ENCODE data around the gene EBI3. TPM values are rescaled to one million over a fixed set of nuclear protein-coding genes. Genes with fewer than 3 reads are reported as not detected.

EBI3 gene
- total RNA-seq, 1 experiment from 2014 or later, result 1.4 TPM

GRCh38 chr19:4213116-4213515 is 16.2 kb upstream of the EBI3 start:
- Histone ChIP-seq H3K23ac (ENCODE audit: insufficient read length, low read depth, low read length) (no peak overlapping the region), H4K5ac (ENCODE audit: insufficient read length, low read depth, low read length) (no peak overlapping the region), H3K9me3 (ENCODE audit: control insufficient read depth, low read depth, low read length) (no peaks in the 10 kb centered on the region), H2AFZ (ENCODE audit: low read length) (no peak overlapping the region), H3K14ac (ENCODE audit: insufficient read depth, low read length) (no peak overlapping the region), H3K18ac (ENCODE audit: insufficient read length, low read depth, low read length) (no peak overlapping the region), H2BK20ac (ENCODE audit: low read depth, low read length, poor library complexity, severe bottlenecking) (no peak overlapping the region), H3K79me1 (ENCODE audit: insufficient read depth, low read depth, low read length, poor library complexity, severe bottlenecking) (no peaks in the 10 kb centered on the region), H3K56ac (ENCODE audit: insufficient read length, low read depth, low read length) (no peak overlapping the region), H3K4me1 (ENCODE audit: insufficient read depth, low read length) (no peaks in the 10 kb centered on the region), H4K91ac (ENCODE audit: insufficient read length, low read depth, low read length) (no peak overlapping the region), H3K4me2 (ENCODE audit: insufficient read depth, insufficient read length, low read length) (no peak overlapping the region), H3T11ph (ENCODE audit: low read length) (no peak overlapping the region), H2BK120ac (ENCODE audit: low read depth, low read length, poor library complexity, severe bottlenecking) (no peak overlapping the region), H3K9ac (ENCODE audit: extremely low read depth, insufficient read length, low read length) (no peak overlapping the region), H2AK5ac (ENCODE audit: insufficient read length, low read length) (no peak overlapping the region), H3K23me2 (ENCODE audit: insufficient read length, low read depth, low read length, poor library complexity, severe bottlenecking) (no peaks in the 10 kb centered on the region), H4K20me1 (ENCODE audit: control insufficient read depth, insufficient read depth, insufficient read length) (no peaks in the 10 kb centered on the region), H4K8ac (replicated peaks; ENCODE audit: insufficient read length, low read depth, low read length) (no peak overlapping the region), H3K27ac (ENCODE audit: insufficient read length, low read depth, low read length) (no peak overlapping the region), H2BK12ac (ENCODE audit: insufficient read length, low read depth, low read length) (no peak overlapping the region), H2BK15ac (ENCODE audit: low read depth, low read length) (no peak overlapping the region), H3K27me3 (ENCODE audit: insufficient read depth, low read length) (no peaks in the 10 kb centered on the region), H3K4ac (ENCODE audit: low read depth, low read length) (no peak overlapping the region), H3K79me2 (ENCODE audit: insufficient read depth, low read length) (no peaks in the 10 kb centered on the region), H2BK5ac (ENCODE audit: insufficient read length, low read length) (no peak overlapping the region)
- Mint-ChIP-seq H3K36me3 (ENCODE audit: insufficient read depth in 1 of 3, low read depth in 3 of 3) (peaks cover 0 to 10% (median 9%) of the 10 kb centered on the region in 3 experiments; a peak in 4 of 7 replicates), H3K27me3 (ENCODE audit: low read depth) (peaks cover 14% of the 10 kb centered on the region), H3K9me3 (peaks cover 0 to 8% of the 10 kb centered on the region in 2 experiments; a peak in 2 of 5 replicates), H3K4me1 (peaks cover 4 to 8% of the 10 kb centered on the region in 2 experiments), H3K27ac (no peak overlapping the region), H3K4me3 (no peak overlapping the region)
- no peak for DNase-seq
- WGBS (ENCODE audit: extremely low coverage, insufficient read length, low lambda C conversion rate), result no CpG with 5 or more reads among the region's 3 CpGs
- no peak for TF ChIP-seq CTCF (conservative IDR thresholded peaks at IDR 0.05)
